Stimulated activated CD4-positive, alpha-beta T cell treated with anti-CD3 and anti-CD28 coated beads, Interleukin-4, amount 100 ng/mL, for 1 hour (primary cell): ENCODE measurements around the gene ZIC5.

Source experiments
- DNase-seq: peaks from one replicate; pipeline ENCODE4 v3.0.0-alpha.2; 2020

ZIC5 gene

GRCh38 chr13:99971576-99972189 lies at the start of gene ZIC5:
TSS of gene ZIC5 (minus strand) at chr13:99971767. CDS start at chr13:99971603, 164 bp downstream.
- no peak for DNase-seq

GRCh38 chr13:100019780-100020356 lies 48.3 kb upstream of the ZIC5 start:
- DNase-seq, result no peak

DNA sequence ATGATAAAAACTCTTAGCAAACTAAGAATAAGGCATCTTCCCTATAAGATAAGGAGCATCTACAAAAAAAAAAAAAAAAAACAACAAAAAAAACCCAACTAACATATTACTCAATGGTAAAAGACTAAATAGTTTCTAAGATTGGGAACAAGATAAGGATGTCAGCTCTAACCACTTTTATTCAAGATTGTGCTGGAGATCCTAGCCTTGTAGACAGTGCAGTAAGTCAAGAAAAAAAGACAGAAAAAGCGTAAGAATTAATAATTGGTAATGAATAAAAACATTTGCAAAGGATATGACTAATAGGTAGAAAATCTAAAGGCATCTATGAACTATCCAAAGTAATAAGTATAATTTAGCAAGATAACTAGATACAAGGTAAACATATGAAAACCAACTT lies 43.1 kb upstream of the ZIC5 start:
- no peak for DNase-seq

- no peak for DNase-seq
These were observed 26.7 kb upstream of the ZIC5 start for GRCh38 chr13:99998261-99998660.

GRCh38 chr13:99997702-99998214 lies 26.2 kb upstream of the ZIC5 start:
- DNase-seq, result no peak

DNA sequence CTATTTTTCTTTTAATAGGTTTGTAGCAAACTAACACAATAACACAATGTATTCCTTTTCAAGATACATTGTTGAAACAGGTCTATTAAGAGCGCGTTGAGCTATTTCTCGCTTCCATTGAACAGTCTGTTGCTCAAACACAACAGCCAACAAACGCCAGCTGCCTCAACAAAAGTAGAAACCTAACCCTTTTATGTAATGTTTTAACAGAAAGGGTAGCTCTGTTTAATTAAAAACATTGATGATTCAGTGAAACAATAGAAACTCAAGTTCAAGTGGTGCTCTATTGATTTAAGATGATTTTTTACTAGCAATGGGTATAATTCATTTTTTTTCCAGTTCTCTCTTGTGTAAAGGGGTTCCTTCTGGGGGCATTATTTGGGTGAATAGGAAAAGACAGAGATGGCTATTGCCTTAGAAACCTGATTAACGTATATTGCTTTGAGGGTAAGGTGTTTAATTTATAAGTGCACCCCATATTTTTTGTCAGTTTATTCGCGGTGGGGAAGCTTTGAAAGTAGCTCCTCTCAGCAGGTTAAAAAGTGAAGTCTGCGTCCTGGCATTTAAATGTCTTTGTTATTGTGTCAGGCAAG lies 24.9 kb upstream of the ZIC5 start:
- DNase-seq, result no peak

DNA sequence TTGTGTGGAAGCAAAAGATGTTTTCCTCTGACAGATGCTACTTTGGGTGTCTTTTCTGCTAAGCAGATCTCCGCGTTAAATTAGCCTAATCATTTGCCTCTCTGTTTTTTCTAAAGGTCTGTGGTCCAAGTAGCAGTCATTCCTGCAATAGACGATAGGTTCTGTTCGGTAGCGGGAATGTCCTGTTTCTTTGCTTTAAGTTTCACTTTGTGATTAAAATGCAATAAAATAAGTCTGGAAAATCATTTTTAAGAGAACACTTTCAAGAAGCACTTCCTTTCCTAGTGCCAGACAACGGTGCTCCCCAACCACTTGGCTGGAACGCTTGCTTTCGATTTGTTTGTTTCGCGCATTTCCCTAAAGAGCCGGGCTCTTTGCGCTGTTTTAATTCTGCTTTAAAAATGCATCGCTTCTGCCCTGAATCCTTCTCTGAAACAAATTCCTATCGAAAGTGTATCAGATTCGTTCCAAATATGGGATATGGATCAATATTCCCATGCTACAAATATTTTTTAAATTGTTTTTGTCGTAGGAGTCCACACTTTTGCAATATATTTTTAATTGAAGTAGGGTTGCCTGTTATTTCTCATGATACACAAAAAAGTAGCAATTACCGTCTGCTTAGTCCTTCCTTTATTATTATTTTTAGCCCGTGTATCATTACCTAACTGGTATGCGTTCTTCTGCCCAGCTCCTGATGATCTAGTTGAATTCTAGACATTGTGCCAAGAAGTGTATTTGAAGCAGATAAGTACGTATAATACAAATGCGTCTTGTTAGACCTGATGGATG lies 24.2 kb upstream of the ZIC5 start:
- DNase-seq, result no peak

GRCh38 chr13:99995104-99995588 lies 23.6 kb upstream of the ZIC5 start:
- DNase-seq, result no peak

GRCh38 chr13:99994638-99995020 lies 23.1 kb upstream of the ZIC5 start:
- no peak for DNase-seq

- DNase-seq, result no peak
These were observed 22.4 kb upstream of the ZIC5 start for GRCh38 chr13:99993660-99994637.

DNA sequence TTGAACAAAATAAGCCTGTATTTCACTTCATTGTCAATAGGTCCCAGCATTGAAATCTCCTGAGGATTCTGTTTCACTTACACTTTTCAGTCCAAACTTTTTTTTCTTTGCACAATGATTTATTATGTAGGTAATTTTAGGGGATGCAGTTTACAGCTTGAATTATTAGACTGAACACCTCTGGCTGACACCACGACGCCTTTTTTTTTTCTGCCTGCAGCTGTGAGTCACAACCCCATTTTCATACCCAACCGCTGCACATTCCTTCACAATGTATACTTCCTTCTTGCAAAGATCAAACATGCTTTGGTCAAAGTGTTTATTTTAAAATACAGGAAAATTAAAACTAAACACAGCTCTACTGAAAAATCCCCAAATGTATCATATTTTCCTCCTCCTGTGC lies 21.4 kb upstream of the ZIC5 start:
- DNase-seq, result no peak

DNA sequence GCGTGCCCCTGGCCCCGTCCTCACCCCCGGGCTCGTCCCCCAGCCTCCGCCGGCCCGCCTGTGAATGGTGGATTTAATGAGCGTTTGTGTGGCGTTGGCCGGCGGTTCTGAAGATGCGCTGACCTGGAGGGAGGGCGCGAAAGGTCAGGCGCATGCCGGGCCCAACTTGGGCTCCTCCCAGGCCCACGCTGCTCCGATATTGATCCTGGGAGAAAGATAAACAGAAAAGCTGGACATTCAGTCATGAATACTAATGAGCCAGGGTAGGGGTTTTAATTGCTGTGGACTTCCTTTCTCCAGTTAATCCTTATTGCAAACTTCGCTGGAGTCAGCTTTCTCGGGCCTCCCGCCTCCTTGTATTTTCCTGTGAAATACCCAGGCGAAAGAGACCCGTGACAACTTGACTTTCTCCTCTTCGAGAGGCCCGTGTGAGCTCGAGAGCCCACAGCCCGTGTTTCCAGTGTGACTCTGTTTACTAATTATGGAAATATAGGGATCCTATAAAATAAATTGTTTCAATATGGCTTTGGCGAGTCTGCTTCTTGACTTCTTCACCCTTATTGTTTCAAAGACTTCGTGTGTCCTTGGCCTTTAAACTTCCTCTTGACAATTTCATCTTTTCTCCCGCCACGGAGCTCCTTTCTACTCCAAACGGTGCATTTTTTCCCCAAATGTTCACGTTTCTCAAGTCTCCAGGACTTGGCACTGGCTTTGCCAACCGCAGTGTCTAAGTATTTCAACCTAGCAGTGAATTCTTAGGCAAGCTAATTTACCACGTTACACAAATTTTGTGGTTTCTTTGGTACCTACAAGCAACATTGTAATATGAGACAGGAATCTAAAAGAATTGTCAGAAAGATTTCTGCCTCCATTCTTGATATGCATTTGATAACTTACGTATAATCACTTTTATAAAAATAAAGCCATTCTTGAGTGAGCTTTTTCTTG lies 20.5 kb upstream of the ZIC5 start:
- DNase-seq, result no peak

- DNase-seq, result no peak
These were observed 19.7 kb upstream of the ZIC5 start for GRCh38 chr13:99991013-99991827.

- DNase-seq, result no peak
These were observed 18.8 kb upstream of the ZIC5 start for GRCh38 chr13:99990126-99990977.

GRCh38 chr13:99989276-99990125 lies 17.9 kb upstream of the ZIC5 start:
- no peak for DNase-seq

GRCh38 chr13:99988529-99989275 lies 17.1 kb upstream of the ZIC5 start:
- no peak for DNase-seq
